Measurements from ENCODE around the gene SETD2. TPM values are rescaled to one million over a fixed set of nuclear protein-coding genes. Genes with fewer than 3 reads are reported as not detected.

Gene SETD2
- total RNA-seq, 2 donors from 2014 or later = 59.0 to 61.5 TPM

DNA sequence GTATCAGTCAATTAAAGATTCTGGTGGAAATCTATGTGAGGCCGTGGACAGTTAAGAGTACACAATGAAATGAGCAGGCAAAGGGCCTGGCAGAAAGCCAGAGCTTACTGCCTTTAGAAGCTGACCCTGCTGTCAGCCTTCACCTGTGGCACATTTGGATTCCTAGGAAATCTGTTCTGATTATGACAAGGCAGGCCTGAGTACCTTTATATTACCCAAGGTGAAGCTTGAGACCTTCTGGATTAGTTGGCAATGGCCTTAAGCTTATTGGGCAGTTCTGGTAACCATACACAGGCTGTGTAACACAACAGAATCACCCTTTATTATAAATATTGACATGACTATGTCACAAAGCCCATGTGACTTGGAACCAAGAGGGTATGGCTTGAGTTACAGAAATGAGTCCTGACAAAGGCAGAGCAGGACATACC lies 141.3 kb downstream of the SETD2 start:
- H3K27ac ChIP-seq (ENCODE audit: low read depth, low read length) = no peak overlapping the region
- 90 to 100% methylated on average over 1 of the region's 1 CpG for WGBS, 2 experiments (ENCODE audit: insufficient coverage in 1 of 2, insufficient read length in 1 of 2)

DNA sequence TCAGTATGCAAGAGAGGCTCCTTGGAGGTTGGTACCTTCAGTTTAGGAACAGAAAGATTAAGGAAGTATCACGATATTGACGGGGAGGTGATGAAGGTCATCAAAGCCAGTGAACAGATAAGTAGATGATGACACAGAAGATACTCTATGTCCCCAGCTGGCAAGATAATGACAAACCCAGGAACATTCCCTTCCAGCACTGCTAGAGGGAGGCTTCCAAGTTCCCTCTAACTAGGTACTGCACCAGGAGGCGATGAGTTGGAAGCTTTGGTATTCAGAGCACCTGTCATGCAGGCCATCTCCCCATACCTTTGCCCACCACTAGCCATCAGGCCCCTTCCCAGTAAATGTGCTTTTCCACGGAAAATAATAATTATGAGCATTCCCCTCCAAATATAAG lies 143.6 kb downstream of the SETD2 start:
- peak overlapping the region; percentile 27 for H3K27ac Mint-ChIP-seq
- Histone ChIP-seq H3K9me3 (ENCODE audit: control insufficient read depth, low read length) (no peaks in the 10 kb centered on the region), H3K4me1 (ENCODE audit: control insufficient read depth, insufficient read depth, low read length) (peaks cover 8% of the 10 kb centered on the region), H3K36me3 (ENCODE audit: control insufficient read depth, insufficient read depth, low read length) (peaks cover 44% of the 10 kb centered on the region), H3K27ac (ENCODE audit: low read depth, low read length) (no peak overlapping the region), H3K9ac (ENCODE audit: extremely low read depth, low read length, poor library complexity, severe bottlenecking) (no peak overlapping the region), H3K4me3 (ENCODE audit: low read length) (no peak overlapping the region), H3K27me3 (ENCODE audit: control insufficient read depth, insufficient read depth, low read length, poor library complexity, severe bottlenecking) (no peaks in the 10 kb centered on the region)
- no peak overlapping the region for H3K4me3 Mint-ChIP-seq
- H3K36me3 Mint-ChIP-seq (ENCODE audit: low read depth) = peaks cover 28% of the 10 kb centered on the region
- H3K9me3 Mint-ChIP-seq = no peaks in the 10 kb centered on the region
- no peaks in the 10 kb centered on the region for H3K27me3 Mint-ChIP-seq (ENCODE audit: insufficient read depth)
- TF ChIP-seq, protein P1, sequence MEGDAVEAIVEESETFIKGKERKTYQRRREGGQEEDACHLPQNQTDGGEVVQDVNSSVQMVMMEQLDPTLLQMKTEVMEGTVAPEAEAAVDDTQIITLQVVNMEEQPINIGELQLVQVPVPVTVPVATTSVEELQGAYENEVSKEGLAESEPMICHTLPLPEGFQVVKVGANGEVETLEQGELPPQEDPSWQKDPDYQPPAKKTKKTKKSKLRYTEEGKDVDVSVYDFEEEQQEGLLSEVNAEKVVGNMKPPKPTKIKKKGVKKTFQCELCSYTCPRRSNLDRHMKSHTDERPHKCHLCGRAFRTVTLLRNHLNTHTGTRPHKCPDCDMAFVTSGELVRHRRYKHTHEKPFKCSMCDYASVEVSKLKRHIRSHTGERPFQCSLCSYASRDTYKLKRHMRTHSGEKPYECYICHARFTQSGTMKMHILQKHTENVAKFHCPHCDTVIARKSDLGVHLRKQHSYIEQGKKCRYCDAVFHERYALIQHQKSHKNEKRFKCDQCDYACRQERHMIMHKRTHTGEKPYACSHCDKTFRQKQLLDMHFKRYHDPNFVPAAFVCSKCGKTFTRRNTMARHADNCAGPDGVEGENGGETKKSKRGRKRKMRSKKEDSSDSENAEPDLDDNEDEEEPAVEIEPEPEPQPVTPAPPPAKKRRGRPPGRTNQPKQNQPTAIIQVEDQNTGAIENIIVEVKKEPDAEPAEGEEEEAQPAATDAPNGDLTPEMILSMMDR (conservative IDR thresholded peaks at IDR 0.05) = no peak
- H3K4me1 Mint-ChIP-seq = peaks cover 16% of the 10 kb centered on the region
- DNase-seq = no peak
- 96% methylated on average over 3 of the region's 4 CpGs for WGBS, 2 experiments (ENCODE audit: insufficient coverage in 1 of 2, insufficient read length in 1 of 2)

More for the DNA sequence above, 141.3 kb downstream of the SETD2 start:
- Histone ChIP-seq H3K27me3 (ENCODE audit: control insufficient read depth, insufficient read depth, low read length, poor library complexity, severe bottlenecking) (no peaks in the 10 kb centered on the region), H3K4me3 (ENCODE audit: low read length) (no peak overlapping the region), H3K9me3 (ENCODE audit: control insufficient read depth, low read length) (no peaks in the 10 kb centered on the region), H3K36me3 (ENCODE audit: control insufficient read depth, insufficient read depth, low read length) (peaks cover 26% of the 10 kb centered on the region), H3K9ac (ENCODE audit: extremely low read depth, low read length, poor library complexity, severe bottlenecking) (no peak overlapping the region), H3K4me1 (ENCODE audit: control insufficient read depth, insufficient read depth, low read length) (peaks cover 8% of the 10 kb centered on the region)
- Mint-ChIP-seq H3K4me3 (no peak overlapping the region), H3K36me3 (ENCODE audit: low read depth) (peaks cover 28% of the 10 kb centered on the region), H3K4me1 (peaks cover 25% of the 10 kb centered on the region), H3K27me3 (ENCODE audit: insufficient read depth) (no peaks in the 10 kb centered on the region), H3K27ac (peak overlapping the region; percentile 33), H3K9me3 (no peaks in the 10 kb centered on the region)
- TF ChIP-seq, protein P1 (conservative IDR thresholded peaks at IDR 0.05) = no peak
- DNase-seq = no peak

DNA sequence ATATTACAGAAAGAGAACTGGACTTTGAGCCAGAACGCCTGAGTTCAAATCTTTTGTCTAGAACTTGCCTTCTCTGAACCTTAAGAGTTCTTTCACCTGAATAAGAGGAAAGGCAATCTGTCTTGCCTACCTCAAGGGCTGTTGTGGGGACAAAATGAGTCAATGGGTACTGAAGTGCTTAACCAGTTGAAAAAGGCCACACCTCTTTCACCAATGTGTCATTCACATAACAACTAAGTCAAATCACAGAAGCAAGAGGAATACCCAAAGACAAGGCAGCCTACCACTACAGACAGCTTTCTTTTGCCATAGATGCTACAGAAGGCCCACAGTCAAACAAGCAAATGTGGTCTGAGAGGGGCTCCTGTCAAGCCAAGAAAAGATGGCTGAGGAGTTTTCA lies 144.7 kb downstream of the SETD2 start:
- DNase-seq = no peak
- TF ChIP-seq, protein P1 (conservative IDR thresholded peaks at IDR 0.05) = no peak
- Histone ChIP-seq H3K27ac (ENCODE audit: low read depth, low read length) (no peak overlapping the region), H3K27me3 (ENCODE audit: control insufficient read depth, insufficient read depth, low read length, poor library complexity, severe bottlenecking) (no peaks in the 10 kb centered on the region), H3K4me3 (ENCODE audit: low read length) (no peak overlapping the region), H3K4me1 (ENCODE audit: control insufficient read depth, insufficient read depth, low read length) (peaks cover 4% of the 10 kb centered on the region), H3K36me3 (ENCODE audit: control insufficient read depth, insufficient read depth, low read length) (peaks cover 53% of the 10 kb centered on the region), H3K9ac (ENCODE audit: extremely low read depth, low read length, poor library complexity, severe bottlenecking) (no peak overlapping the region), H3K9me3 (ENCODE audit: control insufficient read depth, low read length) (no peaks in the 10 kb centered on the region)
- H3K9me3 Mint-ChIP-seq = no peaks in the 10 kb centered on the region
- no peaks in the 10 kb centered on the region for H3K27me3 Mint-ChIP-seq (ENCODE audit: insufficient read depth)
- no peak overlapping the region for H3K4me3 Mint-ChIP-seq
- 86 to 100% methylated on average over 1 of the region's 1 CpG for WGBS, 2 experiments (ENCODE audit: insufficient coverage in 1 of 2, insufficient read length in 1 of 2)
- H3K27ac Mint-ChIP-seq = no peak overlapping the region
- peaks cover 7% of the 10 kb centered on the region for H3K4me1 Mint-ChIP-seq
- peaks cover 35% of the 10 kb centered on the region for H3K36me3 Mint-ChIP-seq (ENCODE audit: low read depth)

Data from endodermal cell (in vitro differentiated cells).